Ovary (tissue), 9 donors: ENCODE data around the gene C4orf51. TPM values are rescaled to one million over a fixed set of nuclear protein-coding genes. Genes with fewer than 3 reads are reported as not detected.

Experiments used
- DNase-seq, 5 donors: peaks; one replicate each; pipeline ENCODE4 v3.0.0-alpha.2; 2019 to 2020
- H3K27ac ChIP-seq, 2 donors: fragments of 200-600 bp; one replicate each; pipeline versions ENCODE4 v1.5.1 to v1.8.0; 2019 to 2022
- H3K27me3 ChIP-seq: fragments of 200-600 bp; one replicate; pipeline ENCODE4 v1.8.0; 2022
- H3K36me3 ChIP-seq: fragments of 200-600 bp; sonication (generic); one replicate; pipeline ENCODE4 v1.5.1; 2019
- H3K4me1 ChIP-seq: one replicate; pipeline ENCODE4 v1.8.1; 2013; ENCODE audit warnings: mild to moderate bottlenecking, moderate library complexity; ENCODE audit not compliant: insufficient read depth
- H3K4me3 ChIP-seq: fragments of 200-600 bp; sonication (generic); one replicate; pipeline ENCODE4 v1.5.1; 2017
- H3K9me3 ChIP-seq, 2 donors: fragments of 200-600 bp in 1 of 2; sonication (generic) in 1 of 2; one replicate each; pipeline versions ENCODE4 v1.5.1 to v1.8.1; 2013 to 2019; ENCODE audit warnings: mild to moderate bottlenecking in 1 of 2, moderate library complexity in 1 of 2
- CTCF ChIP-seq, 3 donors: fragments of 450-650 bp in 2 of 3; fragments of 200-600 bp in 1 of 3; IDR thresholded peaks; one replicate each; pipeline versions ENCODE4 v1.5.1 to v1.8.0; 2016 to 2022; ENCODE audit warnings: antibody characterized with exemption in 3 of 3, mild to moderate bottlenecking in 1 of 3
- EP300 ChIP-seq: sonication (generic); formaldehyde crosslinking; IDR thresholded peaks from one replicate; pipeline ENCODE4 v1.6.1; 2017; ENCODE audit warnings: antibody characterized with exemption
- POLR2A ChIP-seq: fragments of 450-650 bp; IDR thresholded peaks from one replicate; pipeline ENCODE4 v1.6.1; 2017; ENCODE audit warnings: antibody characterized with exemption, mild to moderate bottlenecking, moderate library complexity
- WGBS, 3 donors: extraction: QIAGEN DNeasy Blood & Tissue Kit in 1 of 3; methylation state at CpG; one replicate each; pipeline versions ENCODE4 v1.1.5 to v1.1.7; 2013 to 2017; 5-methylcytosine and 5-hydroxymethylcytosine counted together
- intact Hi-C, 4 donors: fragments of 100-400 bp; cut with DNase I; formaldehyde crosslinking; loops; one replicate each; pipeline versions ENCODE4 v1.11.0 to v1.15.1; 2022 to 2023
- polyA plus RNA-seq, 2 donors: library from polyadenylated mRNA; stranded (reverse); fragments of 200-250 nt in 1 of 2; fragments of 350-450 nt in 1 of 2; fragmentation: Illumina TruSeq in 1 of 2; extraction: RNeasy Lipid Tissue Mini Kit (QIAGEN cat#74804) in 1 of 2; gene quantifications; one replicate each; pipeline ENCODE4 v1.2.3, GENCODE V29; 2013 to 2014
- total RNA-seq, 7 donors: library from RNA; depleted of rRNA in 2 of 7; stranded (reverse); fragments of >200 nt in 2 of 7; fragmentation: NEBNext Ultra II Directional in 3 of 7; extraction: Animal tissue kit (Norgen Biotek cat#: 25700) in 3 of 7; gene quantifications; one replicate each; pipeline versions ENCODE4 v1.1.0 to v1.2.4, GENCODE V29; 2016 to 2023
- donor health status: DM: no; HTN: no; CAD: no; lungs with moderate emphysema.
- donor health status: DM: no; HTN: no; CAD: no.
- donor health status: Bipolar disorder and iron deficiency.
- donor health status: DM: yes; HTN: yes; CAD: no.
- donor health status: DM: no; HTN: no; CAD: no.
- donor health status: DM: yes; HTN: yes; CAD: no.

Gene C4orf51
- total and polyA plus RNA-seq, 9 donors = not detected

- TF ChIP-seq POLR2A = no peak
- no peak for TF ChIP-seq CTCF (IDR thresholded peaks at IDR 0.05)
- TF ChIP-seq EP300 = no peak
- no peak overlapping the region for H3K4me3 ChIP-seq
- no peaks in the 10 kb centered on the region for H3K4me1 ChIP-seq
- intact Hi-C loops = no loop called here
- no peak overlapping the region for H3K27ac ChIP-seq
- no peaks in the 10 kb centered on the region for H3K9me3 ChIP-seq
- H3K27me3 ChIP-seq = no peaks in the 10 kb centered on the region
- 83 to 96% (median 94%) methylated on average over 1 of the region's 1 CpG for WGBS, 3 donors
- DNase-seq = no peak
- H3K36me3 ChIP-seq = no peaks in the 10 kb centered on the region
Measured at GRCh38 chr4:145643295-145643694, 36.7 kb upstream of the C4orf51 start.

GRCh38 chr4:145644699-145645098 lies 35.2 kb upstream of the C4orf51 start:
- 92 to 95% (median 94%) methylated on average over 3 of the region's 3 CpGs for WGBS, 3 donors
- H3K27ac ChIP-seq = no peak overlapping the region
- intact Hi-C loops = no loop called here
- no peaks in the 10 kb centered on the region for H3K27me3 ChIP-seq
- H3K4me1 ChIP-seq = no peaks in the 10 kb centered on the region
- no peak for DNase-seq
- no peaks in the 10 kb centered on the region for H3K9me3 ChIP-seq
- H3K36me3 ChIP-seq = no peaks in the 10 kb centered on the region
- TF ChIP-seq POLR2A = no peak
- TF ChIP-seq CTCF (IDR thresholded peaks at IDR 0.05) = no peak
- no peak for TF ChIP-seq EP300
- no peak overlapping the region for H3K4me3 ChIP-seq

GRCh38 chr4:145656156-145656555 lies 23.8 kb upstream of the C4orf51 start:
- 95 to 100% (median 96%) methylated on average over 1 of the region's 1 CpG for WGBS, 3 donors
- no peak for DNase-seq
- H3K9me3 ChIP-seq = peaks cover 0 to 3% of the 10 kb centered on the region in 2 donors
- H3K27me3 ChIP-seq = no peaks in the 10 kb centered on the region
- H3K36me3 ChIP-seq = no peaks in the 10 kb centered on the region
- no peak overlapping the region for H3K27ac ChIP-seq
- H3K4me1 ChIP-seq = no peaks in the 10 kb centered on the region
- H3K4me3 ChIP-seq = no peak overlapping the region
- TF ChIP-seq CTCF (IDR thresholded peaks at IDR 0.05) (no peak), POLR2A (no peak), EP300 (no peak)
- intact Hi-C loops = no loop called here

DNA sequence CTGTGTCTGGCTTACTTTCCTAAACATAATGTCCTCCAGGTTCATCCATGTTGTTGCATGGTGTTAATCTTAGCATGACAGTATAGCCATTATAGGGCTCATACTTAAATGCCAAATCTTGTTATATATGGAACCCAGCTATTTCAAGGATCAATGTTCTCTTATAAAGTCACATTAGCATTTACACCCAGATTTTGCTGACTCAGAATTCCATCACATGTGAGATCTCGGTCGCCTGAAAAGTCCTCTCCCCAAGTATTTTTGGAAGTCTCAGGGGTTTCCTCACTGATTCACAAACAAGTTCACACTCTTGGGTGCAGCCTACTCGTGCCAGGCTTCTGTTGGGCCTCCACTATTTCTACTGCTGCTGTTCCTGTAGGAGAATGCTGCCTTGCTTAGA lies 19.9 kb upstream of the C4orf51 start:
- H3K36me3 ChIP-seq = no peaks in the 10 kb centered on the region
- intact Hi-C loops = no loop called here
- H3K4me1 ChIP-seq = no peaks in the 10 kb centered on the region
- WGBS, 3 donors = 92 to 97% (median 96%) methylated on average over 3 of the region's 3 CpGs
- peaks cover 0 to 3% of the 10 kb centered on the region in 2 donors for H3K9me3 ChIP-seq
- no peak for TF ChIP-seq POLR2A
- TF ChIP-seq EP300 = no peak
- TF ChIP-seq CTCF (IDR thresholded peaks at IDR 0.05) = no peak
- H3K27me3 ChIP-seq = no peaks in the 10 kb centered on the region
- no peak for DNase-seq
- H3K4me3 ChIP-seq = no peak overlapping the region
- H3K27ac ChIP-seq = no peak overlapping the region

- no peak for DNase-seq
- WGBS, 3 donors = 49 to 76% (median 71%) methylated on average over 3 of the region's 3 CpGs
- TF ChIP-seq POLR2A = no peak
- no peak for TF ChIP-seq CTCF (IDR thresholded peaks at IDR 0.05)
- TF ChIP-seq EP300 = no peak
Measured at GRCh38 chr4:145663194-145663593, 16.8 kb upstream of the C4orf51 start.

More at GRCh38 chr4:145663194-145663593, 16.8 kb upstream of the C4orf51 start:
- Histone ChIP-seq H3K4me1 (no peaks in the 10 kb centered on the region), H3K27ac (no peak overlapping the region), H3K9me3 (no peaks in the 10 kb centered on the region), H3K4me3 (no peak overlapping the region), H3K27me3 (no peaks in the 10 kb centered on the region), H3K36me3 (no peaks in the 10 kb centered on the region)
- intact Hi-C loops = no loop called here
